Left cardiac atrium (tissue), 4 donors: Measurements from ENCODE around the gene DSN1. TPM values are rescaled to one million over a fixed set of nuclear protein-coding genes. Genes with fewer than 3 reads are reported as not detected.

Source experiments
- ATAC-seq, 2 donors: fragments of 200-7000 bp; cut with Tn5 transposase; one replicate each; pipeline ENCODE4 v1.9.1; 2020; ENCODE audit warnings: mild to moderate bottlenecking in 2 of 2, moderate library complexity in 2 of 2
- DNase-seq: peaks from one replicate; pipeline ENCODE4 v3.0.0-alpha.2; 2020
- intact Hi-C, 2 donors: fragments of 100-400 bp; cut with DNase I; formaldehyde crosslinking; loops; one replicate each; pipeline versions ENCODE4 v1.14.1 to v1.15.1; 2022 to 2023
- total RNA-seq, 2 donors: library from RNA; stranded (reverse); fragmentation: NEBNext Ultra II Directional; extraction: Animal tissue kit (Norgen Biotek cat#: 25700); gene quantifications; one replicate each; pipeline ENCODE4 v1.2.1, GENCODE V29; 2021
- donor health status: DM: no; HTN: yes; CAD: no.
- donor health status: DM: no; HTN: yes; CAD: no; lungs with severe emphysema.
- donor health status: DM: yes; HTN: yes; CAD: no.
- donor health status: Dilated cardiomyopathy.

DSN1 gene
- total RNA-seq, 2 donors from 2014 or later, result 5.0 to 6.7 TPM

GRCh38 chr20:36720510-36720909 is 53.1 kb downstream of the DSN1 start:
- intact Hi-C loops, result no loop called here
- no peak for DNase-seq

GRCh38 chr20:36717657-36718056 is 55.9 kb downstream of the DSN1 start:
- intact Hi-C loops, result loop anchor here (5.0 kb wide), 2 partner anchors 35 to 40 kb away; no protein-coding TSS in a partner anchor
- DNase-seq (no peak), ATAC-seq (no peak)

More at GRCh38 chr20:36720510-36720909, 53.1 kb downstream of the DSN1 start:
- no peak for ATAC-seq

GRCh38 chr20:36717021-36717420 is 56.5 kb downstream of the DSN1 start:
- ATAC-seq (no peak), DNase-seq (no peak)
- intact Hi-C loops, result loop anchor here (5.0 kb wide), 2 partner anchors 35 to 40 kb away; no protein-coding TSS in a partner anchor

GRCh38 chr20:36712775-36713174 is 60.8 kb downstream of the DSN1 start:
- no peak for ATAC-seq
- intact Hi-C loops, result no loop called here

GRCh38 chr20:36709126-36709525 is 64.4 kb downstream of the DSN1 start:
- DNase-seq, result no peak
- intact Hi-C loops, result no loop called here
- ATAC-seq, result no peak

More at GRCh38 chr20:36712775-36713174, 60.8 kb downstream of the DSN1 start:
- no peak for DNase-seq

- ATAC-seq (no peak), DNase-seq (no peak)
- intact Hi-C loops, result no loop called here
Measured at GRCh38 chr20:36703530-36703929, 70.0 kb downstream of the DSN1 start.

Other genes with a start within 250 kb of the DSN1 start
- 1,000 to 10,000 TPM; 1,946 to 2,055 TPM for gene MYL9, start 232.2 kb downstream of the DSN1 start, total RNA-seq
- 1 to 10 TPM; 6.4 to 8.8 TPM for gene TGIF2, start 200.2 kb downstream of the DSN1 start, total RNA-seq
- gene RAB5IF, start 168.0 kb downstream of the DSN1 start, total RNA-seq, result 10 to 100 TPM; 61.6 to 64.2 TPM
- under 1 TPM; 0.37 to 0.56 TPM for gene SLA2, start 127.6 kb downstream of the DSN1 start, total RNA-seq
- gene NDRG3, start 27.7 kb downstream of the DSN1 start, total RNA-seq, result 10 to 100 TPM; 25.8 to 32.7 TPM
- gene TLDC2, start 102.4 kb upstream of the DSN1 start, total RNA-seq, result under 1 TPM in 1 of 2 donors, not detected in 1; 0.18 TPM
- gene SAMHD1, start 177.9 kb upstream of the DSN1 start, total RNA-seq, result 100 to 1,000 TPM; 110 to 113 TPM